ENCODE data around the gene RASGRP3.

- TF ChIP-seq POLR2AphosphoS2 (conservative IDR thresholded peaks at IDR 0.05; ENCODE audit: low read length) (no peak), PHF8 (IDR thresholded peaks at IDR 0.05; ENCODE audit: borderline replicate concordance, low read depth) (no peak), NFE2L2 (conservative IDR thresholded peaks at IDR 0.05; ENCODE audit: low read length) (no peak), CTCF (IDR thresholded peaks at IDR 0.05) (no peak), REST (IDR thresholded peaks at IDR 0.05) (no peak), RAD21 (conservative IDR thresholded peaks at IDR 0.05 in 1 of 2, IDR thresholded peaks at IDR 0.05 in 1 of 2) (no peak), HOXA7 (CRISPR knock-in tag; IDR thresholded peaks at IDR 0.05) (no peak), MAZ (IDR thresholded peaks at IDR 0.05; ENCODE audit: borderline replicate concordance, low read depth, low read length) (no peak), ESRRA (IDR thresholded peaks at IDR 0.05; ENCODE audit: borderline replicate concordance, low read length) (no peak), CHD4 (IDR thresholded peaks at IDR 0.05; ENCODE audit: borderline replicate concordance) (no peak), KDM1A (IDR thresholded peaks at IDR 0.05; ENCODE audit: low read depth) (no peak)
- TF ChIP-seq, protein P1, sequence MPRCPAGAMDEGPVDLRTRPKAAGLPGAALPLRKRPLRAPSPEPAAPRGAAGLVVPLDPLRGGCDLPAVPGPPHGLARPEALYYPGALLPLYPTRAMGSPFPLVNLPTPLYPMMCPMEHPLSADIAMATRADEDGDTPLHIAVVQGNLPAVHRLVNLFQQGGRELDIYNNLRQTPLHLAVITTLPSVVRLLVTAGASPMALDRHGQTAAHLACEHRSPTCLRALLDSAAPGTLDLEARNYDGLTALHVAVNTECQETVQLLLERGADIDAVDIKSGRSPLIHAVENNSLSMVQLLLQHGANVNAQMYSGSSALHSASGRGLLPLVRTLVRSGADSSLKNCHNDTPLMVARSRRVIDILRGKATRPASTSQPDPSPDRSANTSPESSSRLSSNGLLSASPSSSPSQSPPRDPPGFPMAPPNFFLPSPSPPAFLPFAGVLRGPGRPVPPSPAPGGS (IDR thresholded peaks at IDR 0.05): no peak
Observed at GRCh38 chr2:33489835-33490431, 13.5 kb downstream of the RASGRP3 start.
